Activated naive CD4-positive, alpha-beta T cell treated with anti-CD3 and anti-CD28 coated beads, Interleukin-2, amount 50 U/mL, for 72 hours (primary cell): ENCODE results near the gene SEMA6A. TPM values are rescaled to one million over a fixed set of nuclear protein-coding genes. Genes with fewer than 3 reads are reported as not detected.
"Not testable (repeated sequence)": the region's sequence is repeated elsewhere in the genome, so short reads cannot be mapped to it uniquely, and the experiment has no call there.

ENCODE experiments used
- ATAC-seq, 2 donors: fragments of 150-1000 bp; cut with Tn5 transposase; 2 replicates each; pipeline ENCODE4 v1.10.0; 2021; ENCODE audit warnings: mild to moderate bottlenecking in 2 of 2, moderate library complexity in 2 of 2
- DNase-seq, 2 donors: peaks; one replicate each; pipeline ENCODE4 v3.0.0; 2021 to 2022; ENCODE audit warnings: low spot score in 2 of 2
- H3K27ac Mint-ChIP-seq, 2 donors: one replicate each; pipeline ENCODE4 v1.8.0; 2022; ENCODE audit warnings: mild to moderate bottlenecking in 2 of 2, mixed read lengths in 2 of 2
- H3K36me3 Mint-ChIP-seq, 2 donors: one replicate each; pipeline ENCODE4 v1.8.0; 2022; ENCODE audit warnings: mixed read lengths in 2 of 2
- H3K9me3 Mint-ChIP-seq, 2 donors: one replicate each; pipeline ENCODE4 v1.8.0; 2022; ENCODE audit warnings: mixed read lengths in 2 of 2
- total RNA-seq, 2 donors: library from RNA; stranded (reverse); gene quantifications; one replicate each; pipeline ENCODE4 v1.2.3, GENCODE V29; 2022

The SEMA6A gene
- total RNA-seq, 2 donors from 2014 or later, result 0.18 TPM; not detected in 1

GRCh38 chr5:116564756-116565490 is 9.7 kb downstream of the SEMA6A start:
- ATAC-seq (no peak), DNase-seq (no peak)
- H3K9me3 Mint-ChIP-seq, result no peaks in the 10 kb centered on the region
- H3K36me3 Mint-ChIP-seq, result peaks cover 0 to 6% of the 10 kb centered on the region in 2 donors
- no peak overlapping the region for H3K27ac Mint-ChIP-seq

- no peaks in the 10 kb centered on the region for H3K9me3 Mint-ChIP-seq
- DNase-seq, result no peak
- peaks cover 0 to 6% of the 10 kb centered on the region in 2 donors for H3K36me3 Mint-ChIP-seq
- no peak for ATAC-seq
- no peak overlapping the region for H3K27ac Mint-ChIP-seq
These were observed 10.3 kb downstream of the SEMA6A start for GRCh38 chr5:116564312-116564711.

GRCh38 chr5:116563736-116564308 is 10.8 kb downstream of the SEMA6A start:
- H3K27ac Mint-ChIP-seq, result no peak overlapping the region
- H3K9me3 Mint-ChIP-seq, result no peaks in the 10 kb centered on the region
- peaks cover 0 to 4% of the 10 kb centered on the region in 2 donors for H3K36me3 Mint-ChIP-seq
- ATAC-seq (no peak), DNase-seq (no peak)

GRCh38 chr5:116562669-116563068 is 12.0 kb downstream of the SEMA6A start:
- ATAC-seq (no peak), DNase-seq (no peak)
- Mint-ChIP-seq H3K9me3 (no peaks in the 10 kb centered on the region), H3K36me3 (no peaks in the 10 kb centered on the region), H3K27ac (no peak overlapping the region)

GRCh38 chr5:116561658-116562057 is 13.0 kb downstream of the SEMA6A start:
- no peak for ATAC-seq
- H3K36me3 Mint-ChIP-seq, result no peaks in the 10 kb centered on the region
- H3K9me3 Mint-ChIP-seq, result no peaks in the 10 kb centered on the region
- no peak for DNase-seq
- H3K27ac Mint-ChIP-seq, result no peak overlapping the region

GRCh38 chr5:116559673-116560164 is 14.9 kb downstream of the SEMA6A start:
- H3K36me3 Mint-ChIP-seq, result no peaks in the 10 kb centered on the region
- DNase-seq (no peak), ATAC-seq (no peak)
- H3K9me3 Mint-ChIP-seq, result no peaks in the 10 kb centered on the region
- H3K27ac Mint-ChIP-seq, result no peak overlapping the region

- H3K9me3 Mint-ChIP-seq, result no peaks in the 10 kb centered on the region
- no peaks in the 10 kb centered on the region for H3K36me3 Mint-ChIP-seq
- no peak overlapping the region for H3K27ac Mint-ChIP-seq
- ATAC-seq, result no peak
- DNase-seq, result no peak
These were observed 15.4 kb downstream of the SEMA6A start for GRCh38 chr5:116559239-116559638.

GRCh38 chr5:116557669-116558271 is 16.9 kb downstream of the SEMA6A start:
- no peak overlapping the region for H3K27ac Mint-ChIP-seq
- DNase-seq (no peak), ATAC-seq (no peak)
- H3K36me3 Mint-ChIP-seq, result no peaks in the 10 kb centered on the region
- no peaks in the 10 kb centered on the region for H3K9me3 Mint-ChIP-seq

- Mint-ChIP-seq H3K27ac (no peak overlapping the region), H3K9me3 (no peaks in the 10 kb centered on the region), H3K36me3 (no peaks in the 10 kb centered on the region)
- ATAC-seq, result no peak
- no peak for DNase-seq
These were observed 19.9 kb downstream of the SEMA6A start for GRCh38 chr5:116554764-116555163.

- ATAC-seq (no peak), DNase-seq (no peak)
- Mint-ChIP-seq H3K9me3 (no peaks in the 10 kb centered on the region), H3K36me3 (no peaks in the 10 kb centered on the region), H3K27ac (no peak overlapping the region)
These were observed 21.3 kb downstream of the SEMA6A start for GRCh38 chr5:116553366-116553765.

- H3K27ac Mint-ChIP-seq, result no peak overlapping the region
- ATAC-seq (no peak), DNase-seq (no peak)
- peaks cover 0 to 12% of the 10 kb centered on the region in 2 donors for H3K36me3 Mint-ChIP-seq
- peaks cover 5 to 8% of the 10 kb centered on the region in 2 donors for H3K9me3 Mint-ChIP-seq
These were observed 24.5 kb downstream of the SEMA6A start for GRCh38 chr5:116550082-116550481.

- peaks cover 0 to 17% of the 10 kb centered on the region in 2 donors for H3K36me3 Mint-ChIP-seq
- no peak overlapping the region for H3K27ac Mint-ChIP-seq
- no peak for DNase-seq
- H3K9me3 Mint-ChIP-seq, result peaks cover 10 to 13% of the 10 kb centered on the region in 2 donors
- no peak for ATAC-seq
These were observed 27.9 kb downstream of the SEMA6A start for GRCh38 chr5:116546743-116547124.

GRCh38 chr5:116546033-116546742 is 28.4 kb downstream of the SEMA6A start:
- Mint-ChIP-seq H3K27ac (no peak overlapping the region), H3K9me3 (peaks cover 10 to 13% of the 10 kb centered on the region in 2 donors), H3K36me3 (peaks cover 0 to 17% of the 10 kb centered on the region in 2 donors)
- DNase-seq (no peak), ATAC-seq (no peak)

GRCh38 chr5:116545465-116545864 is 29.2 kb downstream of the SEMA6A start:
- peaks cover 0 to 17% of the 10 kb centered on the region in 2 donors for H3K36me3 Mint-ChIP-seq
- ATAC-seq, DNase-seq, H3K27ac Mint-ChIP-seq: not testable (repeated sequence)
- H3K9me3 Mint-ChIP-seq, result peaks cover 10 to 13% of the 10 kb centered on the region in 2 donors

- no peak for DNase-seq
- no peak for ATAC-seq
- H3K27ac Mint-ChIP-seq, result no peak overlapping the region
- H3K9me3 Mint-ChIP-seq, result peaks cover 10 to 13% of the 10 kb centered on the region in 2 donors
- H3K36me3 Mint-ChIP-seq, result peaks cover 0 to 17% of the 10 kb centered on the region in 2 donors
These were observed 29.9 kb downstream of the SEMA6A start for GRCh38 chr5:116544531-116545241.

GRCh38 chr5:116543501-116543900 is 31.1 kb downstream of the SEMA6A start:
- no peak for ATAC-seq
- H3K27ac Mint-ChIP-seq, result no peak overlapping the region

More at GRCh38 chr5:116543501-116543900, 31.1 kb downstream of the SEMA6A start:
- Mint-ChIP-seq H3K36me3 (peaks cover 0 to 17% of the 10 kb centered on the region in 2 donors), H3K9me3 (peaks cover 10 to 13% of the 10 kb centered on the region in 2 donors)
- no peak for DNase-seq
